Measurements from ENCODE around the gene POU2F3. TPM values are rescaled to one million over a fixed set of nuclear protein-coding genes. Genes with fewer than 3 reads are reported as not detected.

The POU2F3 gene
- total RNA-seq, 1 experiment from 2014 or later = not detected

DNA sequence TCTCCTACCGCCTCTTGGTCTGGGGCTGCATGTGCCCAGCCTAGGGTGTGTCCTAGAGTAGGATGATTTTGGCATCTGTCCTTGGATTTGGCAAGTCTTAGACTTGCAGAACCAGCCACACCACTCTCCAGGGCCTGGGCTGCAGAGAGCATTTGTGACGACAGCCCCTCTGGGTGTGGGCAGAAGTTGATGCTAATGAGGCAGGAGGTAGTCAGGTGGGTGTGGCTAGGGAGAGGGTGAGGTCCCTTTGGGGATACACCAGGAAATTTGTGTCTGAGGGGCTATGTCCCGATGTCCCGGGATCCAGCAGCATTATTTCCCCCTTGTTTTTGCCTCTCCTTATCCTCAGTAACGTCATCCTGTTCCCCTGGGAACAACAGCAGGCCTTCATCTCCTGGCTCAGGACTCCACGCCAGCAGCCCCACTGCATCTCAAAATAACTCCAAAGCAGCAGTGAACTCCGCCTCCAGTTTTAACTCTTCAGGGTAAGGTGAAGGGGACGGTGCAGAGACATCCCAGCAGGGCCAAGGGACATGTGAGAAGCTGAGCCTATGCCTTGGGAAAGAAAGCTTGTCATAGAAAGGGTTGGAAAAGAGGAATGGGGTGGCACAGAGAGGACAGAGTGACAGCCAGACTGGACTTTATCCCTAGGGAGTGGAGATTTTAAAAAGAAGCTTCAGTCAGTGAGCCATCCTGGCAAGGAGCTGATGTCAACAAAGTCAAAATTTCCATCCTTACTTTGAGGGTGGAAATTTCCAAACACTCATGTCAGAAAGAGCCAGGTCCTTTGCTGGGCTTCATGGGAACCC, 77.1 kb downstream of the POU2F3 start:
- no peak for DNase-seq (ENCODE audit: low read depth)

DNA sequence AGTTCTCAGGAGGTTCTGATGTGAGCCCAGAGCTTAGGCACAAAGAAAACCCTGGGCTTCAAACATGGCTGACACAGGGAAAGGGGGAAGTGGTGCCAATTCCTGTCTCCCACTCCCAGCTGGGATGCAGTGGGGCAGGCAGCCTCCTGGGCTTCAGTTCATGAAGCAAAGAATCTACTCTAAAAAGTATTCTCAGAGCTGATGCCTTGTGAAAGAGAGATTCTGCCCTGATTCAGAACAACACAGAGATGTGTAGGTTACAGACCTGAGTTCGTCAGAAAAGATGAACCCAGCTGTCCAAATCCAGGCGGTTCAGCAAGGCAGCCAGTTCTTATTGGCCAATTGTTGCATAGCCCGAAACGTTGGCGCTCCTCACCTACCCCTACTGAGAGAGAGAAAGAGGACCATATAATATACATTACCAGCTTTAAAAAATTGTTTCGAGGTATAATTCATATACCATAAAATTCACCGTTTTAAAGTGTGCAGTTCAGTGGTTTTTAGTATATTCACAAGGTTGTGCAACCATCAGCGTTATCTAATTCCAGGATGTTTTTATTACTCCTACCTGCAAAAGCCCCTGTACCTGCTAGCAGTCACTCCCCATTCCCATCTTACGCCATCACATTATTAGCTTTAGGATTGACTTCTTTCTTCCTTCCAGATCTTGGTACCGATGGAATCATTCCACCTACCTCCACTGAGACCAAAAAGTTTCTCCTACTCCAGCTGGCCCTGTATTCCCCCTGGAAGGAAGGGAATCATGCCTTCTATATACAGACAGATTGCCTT, 77.9 kb downstream of the POU2F3 start:
- DNase-seq (ENCODE audit: low read depth) = no peak

DNA sequence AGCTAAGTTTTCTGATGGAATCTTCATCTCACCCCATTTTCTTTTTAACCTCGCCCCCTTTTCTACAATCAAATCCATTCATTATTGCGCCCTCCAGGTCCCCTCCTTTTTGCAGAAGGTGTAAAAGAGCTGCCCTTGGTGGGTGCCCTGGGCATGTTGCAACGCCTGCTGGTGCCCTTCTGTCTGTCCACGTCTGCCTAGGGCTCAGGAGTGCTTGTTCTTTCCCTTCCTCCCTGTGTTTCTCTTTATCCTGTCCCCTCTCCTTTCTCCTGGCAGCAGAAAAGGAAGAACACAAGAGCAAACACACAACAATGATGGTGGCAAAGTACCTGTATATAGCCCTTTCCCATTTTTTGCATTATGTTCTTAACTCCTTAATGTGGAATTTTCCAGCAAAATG, 79.0 kb downstream of the POU2F3 start:
- DNase-seq (ENCODE audit: low read depth) = no peak

DNA sequence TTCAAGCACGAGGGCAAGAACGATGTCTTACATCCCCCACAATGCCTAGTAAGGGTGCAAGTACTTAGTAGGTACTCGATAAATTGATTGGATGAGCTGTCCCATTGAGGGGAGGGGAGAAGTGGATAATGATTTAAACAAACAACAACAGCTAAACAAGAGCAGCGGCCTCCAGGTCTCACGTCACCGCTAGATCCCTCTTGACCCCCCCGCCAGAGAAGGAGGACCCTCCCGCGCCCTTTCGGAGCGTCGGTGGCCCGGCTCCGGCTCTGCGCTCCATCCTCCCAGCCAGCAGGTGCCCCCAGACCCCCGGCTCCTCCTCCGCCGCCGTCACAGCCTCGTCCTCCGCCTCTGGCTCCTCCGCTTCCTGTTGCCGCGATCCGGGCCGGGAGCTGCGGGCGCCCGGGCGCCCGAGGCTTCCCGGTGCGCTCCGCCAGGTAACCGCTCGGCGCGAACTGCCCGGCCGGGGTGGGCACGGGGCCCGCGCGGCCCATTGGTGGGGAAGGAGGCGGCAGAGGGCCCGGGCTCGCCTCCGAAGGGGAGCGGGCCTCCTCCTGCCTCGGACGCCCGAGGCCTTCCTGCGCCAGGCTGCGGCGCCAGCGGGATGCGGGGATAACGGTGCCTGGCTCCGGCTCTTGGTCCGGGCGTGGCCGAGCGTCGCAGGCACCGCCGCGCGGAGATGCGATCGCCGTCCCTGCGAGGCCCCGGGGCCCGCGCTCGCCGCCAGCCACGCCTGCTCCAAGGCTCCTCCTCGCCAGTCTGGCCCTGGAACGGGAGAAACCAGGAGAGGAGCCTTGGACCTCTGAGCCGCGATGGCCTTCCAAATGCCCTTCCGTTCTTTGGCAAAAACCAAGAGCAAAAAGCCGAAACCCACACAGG, 85.2 kb downstream of the POU2F3 start, which contains the start of gene TLCD5:
TSS of gene TLCD5 (plus strand) at position 368 of the 879 bp plus-strand sequence. CDS start 2,143 bp downstream, outside the sequence.
- DNase-seq (ENCODE audit: low read depth) = peak; percentile 68

- DNase-seq (ENCODE audit: low read depth) = no peak
These were observed 86.3 kb downstream of the POU2F3 start for GRCh38 chr11:120326228-120326627.

- no peak for DNase-seq (ENCODE audit: low read depth)
These were observed 86.9 kb downstream of the POU2F3 start for GRCh38 chr11:120326845-120327281.

DNA sequence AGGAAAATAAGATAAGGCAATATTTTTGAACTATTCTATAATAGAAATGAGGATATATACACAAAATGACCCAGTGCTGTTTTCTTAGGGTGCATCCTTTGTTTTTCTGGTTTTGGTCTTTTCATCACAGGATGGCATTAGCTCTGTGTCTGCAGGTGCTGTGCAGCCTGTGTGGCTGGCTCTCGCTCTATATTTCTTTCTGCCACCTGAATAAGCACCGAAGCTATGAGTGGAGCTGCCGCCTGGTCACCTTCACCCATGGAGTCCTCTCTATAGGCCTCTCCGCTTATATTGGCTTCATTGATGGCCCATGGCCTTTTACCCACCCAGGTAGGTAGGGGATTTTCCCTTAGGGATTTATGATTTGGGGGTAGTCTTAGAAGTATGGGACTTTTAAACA, 87.4 kb downstream of the POU2F3 start:
- no peak for DNase-seq (ENCODE audit: low read depth)

- DNase-seq (ENCODE audit: low read depth) = no peak
These were observed 89.6 kb downstream of the POU2F3 start for GRCh38 chr11:120329556-120329955.

- DNase-seq (ENCODE audit: low read depth) = no peak
These were observed 90.1 kb downstream of the POU2F3 start for GRCh38 chr11:120330045-120330444.

DNA sequence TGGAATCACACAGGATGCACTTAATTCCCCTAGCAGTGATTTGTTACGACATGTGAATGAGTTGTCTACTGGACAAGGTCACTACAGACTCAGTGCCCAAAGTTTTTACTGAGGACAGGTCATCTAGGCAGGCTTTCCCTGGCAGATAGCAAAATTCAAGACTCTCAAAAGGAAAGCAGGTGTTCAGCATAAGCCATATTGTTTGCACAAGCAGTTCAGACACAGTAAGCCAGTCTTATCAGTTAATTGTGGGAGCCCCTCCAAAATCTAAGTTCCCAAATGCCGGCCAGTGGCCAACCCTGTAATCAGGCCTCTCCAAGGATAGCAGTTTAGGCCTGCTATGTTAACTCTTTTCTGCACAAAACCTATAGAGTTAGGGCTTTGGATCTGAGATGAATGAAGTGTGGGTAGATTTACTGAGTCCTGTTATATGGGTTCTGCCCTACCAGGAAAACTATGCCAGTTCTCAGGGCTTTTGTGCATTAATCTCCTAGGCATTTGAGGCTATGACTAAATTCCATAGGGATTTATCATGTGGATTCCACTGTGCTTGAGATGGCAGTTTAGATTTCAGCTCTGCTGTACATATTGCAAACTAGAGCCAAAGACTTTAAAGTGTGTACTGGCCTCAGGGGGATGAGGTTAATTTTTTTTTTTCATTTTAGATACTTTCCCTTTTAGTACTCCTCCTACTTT, 91.5 kb downstream of the POU2F3 start:
- peak; percentile 92 for DNase-seq (ENCODE audit: low read depth)

DNA sequence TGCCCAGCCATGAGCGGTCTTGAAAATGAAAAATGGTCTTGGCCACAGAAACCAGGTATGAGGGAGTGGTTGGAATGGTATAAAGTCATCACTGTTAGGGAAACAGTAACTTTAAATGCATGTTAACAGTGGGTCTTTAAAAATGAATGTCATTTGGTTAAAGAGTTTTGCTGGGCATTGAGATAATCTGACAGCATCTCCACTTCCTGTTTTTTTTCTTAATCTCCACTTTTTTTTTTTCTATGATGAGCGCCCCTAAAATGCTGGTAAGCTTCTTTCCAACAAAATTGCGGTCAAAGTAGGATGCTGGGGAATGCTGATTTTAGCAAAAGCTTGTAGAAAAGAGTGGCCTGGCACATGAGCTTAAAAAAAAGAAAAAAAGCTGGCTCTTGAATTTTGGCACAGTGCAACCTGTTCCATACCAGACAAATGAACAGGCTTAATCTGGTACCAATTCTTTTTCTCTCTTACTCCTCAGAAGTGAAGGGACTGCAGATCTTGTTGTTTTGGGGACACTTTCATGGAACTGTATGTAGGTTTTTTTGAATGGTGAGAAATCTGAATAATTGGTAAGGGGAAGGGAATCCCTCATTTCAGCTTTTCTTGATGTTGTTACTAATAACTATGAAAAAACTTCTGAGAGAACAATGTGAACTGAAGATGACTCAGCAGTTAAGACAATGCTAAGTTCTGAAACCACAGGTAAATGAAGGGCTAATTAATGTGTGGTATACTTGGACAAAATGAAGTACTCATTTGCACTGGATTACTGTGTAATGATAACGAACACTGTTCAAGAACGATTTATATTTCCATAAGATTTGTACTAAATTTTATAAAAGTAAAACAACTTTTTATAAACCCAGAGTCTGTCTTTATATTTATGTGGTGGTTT, 93.1 kb downstream of the POU2F3 start:
- DNase-seq (ENCODE audit: low read depth) = no peak

DNA sequence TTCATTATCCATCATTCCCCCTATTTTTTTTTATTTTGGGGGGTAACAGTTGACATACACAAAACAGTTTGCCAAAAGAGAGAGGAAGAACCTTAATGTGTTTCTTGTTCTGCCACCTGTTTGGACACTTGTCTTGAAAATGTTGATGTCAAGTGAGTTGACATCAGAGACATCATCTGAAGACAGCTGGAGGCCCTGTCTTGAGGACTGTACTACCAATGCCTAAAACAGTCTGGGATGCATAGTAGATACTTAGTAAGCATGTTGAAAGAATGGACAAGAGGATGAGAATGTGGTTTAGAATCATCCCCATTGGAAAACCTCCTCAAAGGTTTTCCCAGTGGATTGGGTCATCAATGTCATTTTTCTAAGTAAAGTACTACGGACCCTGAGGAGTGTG, 93.9 kb downstream of the POU2F3 start:
- no peak for DNase-seq (ENCODE audit: low read depth)

DNA sequence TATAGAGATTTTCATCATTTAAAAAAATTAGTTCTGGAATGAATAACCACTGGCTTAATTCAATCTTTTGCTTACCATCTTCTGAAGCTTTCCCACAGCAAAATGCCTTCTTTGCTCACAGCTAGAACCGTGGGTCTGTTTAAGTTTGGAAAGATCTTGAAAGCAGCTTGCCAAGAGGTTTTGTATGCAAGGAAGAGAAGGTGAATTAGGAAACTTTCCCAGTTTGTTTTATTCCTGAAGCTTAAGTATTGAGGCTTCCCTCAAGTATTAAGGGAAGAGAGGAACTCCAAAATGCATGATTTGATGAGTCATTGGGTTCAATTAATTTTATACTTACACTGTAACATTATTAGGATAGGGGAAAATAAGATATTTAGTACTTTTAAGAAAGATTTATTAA, 94.4 kb downstream of the POU2F3 start:
- no peak for DNase-seq (ENCODE audit: low read depth)

- peak; percentile 76 for DNase-seq (ENCODE audit: low read depth)
These were observed 95.0 kb downstream of the POU2F3 start for GRCh38 chr11:120334894-120335462.

GRCh38 chr11:120335556-120335907, 95.6 kb downstream of the POU2F3 start:
- no peak for DNase-seq (ENCODE audit: low read depth)

GRCh38 chr11:120335908-120336640, 96.1 kb downstream of the POU2F3 start, which contains the start of gene ARHGEF12:
TSS of gene ARHGEF12 (plus strand) at chr11:120336413. CDS start at chr11:120337244, 831 bp downstream.
- DNase-seq (ENCODE audit: low read depth) = peak; percentile 97

DNA sequence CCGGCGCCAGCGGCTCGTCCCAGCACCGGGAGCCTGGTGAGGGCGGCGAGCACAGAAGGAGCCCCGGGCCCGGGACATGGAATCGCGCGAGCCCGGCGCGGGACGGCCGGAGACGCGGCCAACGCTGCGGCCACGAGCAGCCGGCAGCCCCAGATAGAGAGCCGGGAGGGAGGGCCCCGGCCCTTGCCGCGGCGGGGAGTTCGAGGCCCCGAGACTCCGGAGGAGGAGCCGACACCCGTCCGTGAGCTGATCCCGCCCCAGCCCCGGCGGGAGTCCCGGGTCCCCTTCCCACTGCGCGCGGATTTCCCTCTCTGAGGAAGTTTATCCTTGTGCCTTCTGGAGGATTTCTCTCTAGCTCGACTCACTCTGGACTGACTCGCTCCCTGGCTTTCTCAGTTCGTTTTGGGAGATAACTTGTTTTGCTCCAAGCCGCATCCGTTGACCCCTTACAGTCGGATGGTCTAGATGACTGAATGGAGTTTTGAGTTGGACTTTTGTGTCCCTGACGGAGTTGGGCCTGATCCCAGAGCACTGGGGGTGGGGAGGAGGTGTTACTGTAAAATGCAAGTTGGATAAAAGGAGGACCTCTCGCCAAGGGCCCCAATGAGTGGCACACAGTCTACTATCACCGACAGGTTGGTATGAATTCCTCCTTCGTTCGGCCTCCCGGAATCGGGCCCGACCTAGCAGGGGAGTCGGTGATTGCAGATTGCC, 96.9 kb downstream of the POU2F3 start:
- DNase-seq (ENCODE audit: low read depth) = peak; percentile 42

- DNase-seq (ENCODE audit: low read depth) = peak; percentile 81
These were observed 97.6 kb downstream of the POU2F3 start for GRCh38 chr11:120337355-120338106.

All from RPMI7951 (cell line).